ENCODE results near the gene CDSN. TPM values are rescaled to one million over a fixed set of nuclear protein-coding genes. Genes with fewer than 3 reads are reported as not detected.

The CDSN gene
- total RNA-seq, 1 experiment from 2014 or later, result 0.12 TPM

Other genes with a start within 250 kb of the CDSN start
- 211 TPM for gene DDR1, start 235.9 kb downstream of the CDSN start, total RNA-seq (2021; ENCODE audit: unreplicated experiment)
- 59.7 TPM for gene GTF2H4, start 212.2 kb downstream of the CDSN start, total RNA-seq (2021; ENCODE audit: unreplicated experiment)
- 39.8 TPM for gene VARS2, start 206.2 kb downstream of the CDSN start, total RNA-seq (2021; ENCODE audit: unreplicated experiment)
- gene SFTA2, start 188.3 kb downstream of the CDSN start, total RNA-seq (2021; ENCODE audit: unreplicated experiment), result not detected
- gene MUCL3, start 179.5 kb downstream of the CDSN start, total RNA-seq (2021; ENCODE audit: unreplicated experiment), result 0.15 TPM
- gene MUC21, start 136.7 kb downstream of the CDSN start, total RNA-seq (2021; ENCODE audit: unreplicated experiment), result not detected
- not detected for gene MUC22, start 110.0 kb downstream of the CDSN start, total RNA-seq (2021; ENCODE audit: unreplicated experiment)
- gene C6orf15, start 7.9 kb downstream of the CDSN start, total RNA-seq (2021; ENCODE audit: unreplicated experiment), result not detected
- 9.8 TPM for gene PSORS1C1, start 5.6 kb downstream of the CDSN start, total RNA-seq (2021; ENCODE audit: unreplicated experiment)
- gene PSORS1C2, start 18.6 kb upstream of the CDSN start, total RNA-seq (2021; ENCODE audit: unreplicated experiment), result not detected
- 40.7 TPM for gene CCHCR1, start 37.4 kb upstream of the CDSN start, total RNA-seq (2021; ENCODE audit: unreplicated experiment)
- 15.4 TPM for gene TCF19, start 38.1 kb upstream of the CDSN start, total RNA-seq (2021; ENCODE audit: unreplicated experiment)
- 1.9 TPM for gene POU5F1, start 50.2 kb upstream of the CDSN start, total RNA-seq (2021; ENCODE audit: unreplicated experiment)
- gene HLA-C, start 151.6 kb upstream of the CDSN start, total RNA-seq (2021; ENCODE audit: unreplicated experiment), result 333 TPM
- 381 TPM for gene HLA-B, start 236.7 kb upstream of the CDSN start, total RNA-seq (2021; ENCODE audit: unreplicated experiment)